GM12878 (cell line): ENCODE measurements around the gene REEP5. TPM values are rescaled to one million over a fixed set of nuclear protein-coding genes. Genes with fewer than 3 reads are reported as not detected.

Source experiments
- ATF7 ChIP-seq: fragments of 450-650 bp; IDR thresholded peaks from 2 replicates; pipeline ENCODE4 v1.6.1; 2016; ENCODE audit warnings: low read depth, mild to moderate bottlenecking
- CHD1 ChIP-seq: IDR thresholded peaks from 2 replicates; pipeline ENCODE4 v1.6.1; 2012; ENCODE audit warnings: low read depth, low read length, improper control_type of control experiment
- CREB1 ChIP-seq: IDR thresholded peaks from 2 replicates; pipeline ENCODE4 v1.6.1; 2012; ENCODE audit warnings: low read depth, mild to moderate bottlenecking, inconsistent platforms
- CREM ChIP-seq: IDR thresholded peaks from 2 replicates; pipeline ENCODE4 v1.6.1; 2014; ENCODE audit warnings: antibody characterized with exemption, low read depth
- EED ChIP-seq: sonication (generic); IDR thresholded peaks from 2 replicates; pipeline ENCODE4 v1.6.1; 2016; ENCODE audit warnings: antibody characterized with exemption, low read depth
- IKZF1 ChIP-seq: fragments of 450-650 bp; conservative IDR thresholded peaks from 2 replicates; pipeline ENCODE4 v1.6.1; 2017; ENCODE audit warnings: antibody characterized with exemption, mild to moderate bottlenecking
- IKZF2 ChIP-seq, 2 experiments: fragments of 450-650 bp; IDR thresholded peaks; 2 replicates each; pipeline ENCODE4 v1.6.1; 2017; ENCODE audit warnings: mild to moderate bottlenecking in 2 of 2, moderate library complexity in 2 of 2
- JUNB ChIP-seq: IDR thresholded peaks from 2 replicates; pipeline ENCODE4 v1.6.1; 2016; ENCODE audit warnings: antibody characterized with exemption, mild to moderate bottlenecking
- MTA3 ChIP-seq: IDR thresholded peaks from 2 replicates; pipeline ENCODE4 v1.6.1; 2012; ENCODE audit warnings: low read length, inconsistent platforms, borderline replicate concordance
- NFYA ChIP-seq: IDR thresholded peaks from 2 replicates; pipeline ENCODE4 v1.6.1; 2011; ENCODE audit warnings: low read depth, mild to moderate bottlenecking, low read length, improper control_type of control experiment, borderline replicate concordance
- NR2C2 ChIP-seq: IDR thresholded peaks from 2 replicates; pipeline ENCODE4 v1.6.1; 2011; ENCODE audit warnings: borderline replicate concordance, low read depth; ENCODE audit not compliant: control insufficient read depth, insufficient read length
- PAX5 ChIP-seq: IDR thresholded peaks from 2 replicates; pipeline ENCODE4 v1.6.1; 2011; ENCODE audit warnings: low read depth, low read length, borderline replicate concordance
- PKNOX1 ChIP-seq: fragments of 450-650 bp; IDR thresholded peaks from 2 replicates; pipeline ENCODE4 v1.6.1; 2016; ENCODE audit warnings: mild to moderate bottlenecking
- PRDM15 ChIP-seq: fragments of 450-650 bp; formaldehyde crosslinking; IDR thresholded peaks from 2 replicates; pipeline ENCODE4 v1.4.0; 2020; ENCODE audit warnings: mild to moderate bottlenecking, moderate library complexity
- TBL1XR1 ChIP-seq: IDR thresholded peaks from 2 replicates; pipeline ENCODE4 v1.6.1; 2012; ENCODE audit warnings: low read depth, low read length, improper control_type of control experiment
- ZSCAN29 ChIP-seq: fragments of 450-650 bp; IDR thresholded peaks from 2 replicates; pipeline ENCODE4 v1.6.1; 2017; ENCODE audit warnings: mild to moderate bottlenecking, moderate library complexity
- polyA plus RNA-seq, 11 experiments: library from polyadenylated mRNA; depleted of rRNA in 4 of 11; unstranded in 6 of 11; stranded (reverse) in 5 of 11; fragments of >200 nt; fragmentation: Nextera tagmentation in 4 of 11; fragmentation: Illumina TruSeq in 1 of 11; extraction: Ambion mirVana in 4 of 11; extraction: Trizol in 1 of 11; gene quantifications; 1 replicate in 1 of 11; 2 replicates in 10 of 11; pipeline versions ENCODE4 v1.2.1 to v1.2.3, GENCODE V29; 2011 to 2016; ENCODE audit warnings: inconsistent platforms in 2 of 11, missing spikeins in 2 of 11, low read depth in 1 of 11
- total RNA-seq, 4 experiments: library from RNA; depleted of rRNA in 3 of 4; stranded (reverse); fragments of >200 nt in 3 of 4; fragmentation: Illumina TruSeq in 1 of 4; extraction: Trizol in 1 of 4; gene quantifications; 2 replicates each; pipeline versions ENCODE4 v1.2.1 to v1.2.3, GENCODE V29; 2013 to 2021
- TF ChIP-seq, protein P1 (sequence below): fragments of 450-650 bp; IDR thresholded peaks from 2 replicates; pipeline ENCODE4 v1.6.1; 2017; ENCODE audit warnings: mild to moderate bottlenecking, moderate library complexity

The REEP5 gene
- total and polyA plus RNA-seq, 10 of the 15 experiments (the other 5 are each of a cell fraction or from before 2014, with no cell fraction given) = 30.5 to 211 (median 113) TPM

- TF ChIP-seq NR2C2 (no peak), EED (peak; percentile 73), ZSCAN29 (no peak), ATF7 (no peak), CREM (peak; percentile 41; the same call in 1 of the 2 replicates), CREB1 (no peak), NFYA (no peak), TBL1XR1 (no peak), PAX5 (0 out of 2 replicates have a peak, but pooled peaks have one; percentile 12), PKNOX1 (peak; percentile 90), IKZF1 (no peak; the same call in none of the 2 replicates), PRDM15 (CRISPR knock-in tag) (no peak), CHD1 (no peak), IKZF2 (IDR thresholded peaks at IDR 0.05) (peak in 1 of 2 experiments; percentile 49), MTA3 (peak; percentile 61; the same call in 1 of the 2 replicates), JUNB (peak; percentile 50)
- TF ChIP-seq, protein P1, sequence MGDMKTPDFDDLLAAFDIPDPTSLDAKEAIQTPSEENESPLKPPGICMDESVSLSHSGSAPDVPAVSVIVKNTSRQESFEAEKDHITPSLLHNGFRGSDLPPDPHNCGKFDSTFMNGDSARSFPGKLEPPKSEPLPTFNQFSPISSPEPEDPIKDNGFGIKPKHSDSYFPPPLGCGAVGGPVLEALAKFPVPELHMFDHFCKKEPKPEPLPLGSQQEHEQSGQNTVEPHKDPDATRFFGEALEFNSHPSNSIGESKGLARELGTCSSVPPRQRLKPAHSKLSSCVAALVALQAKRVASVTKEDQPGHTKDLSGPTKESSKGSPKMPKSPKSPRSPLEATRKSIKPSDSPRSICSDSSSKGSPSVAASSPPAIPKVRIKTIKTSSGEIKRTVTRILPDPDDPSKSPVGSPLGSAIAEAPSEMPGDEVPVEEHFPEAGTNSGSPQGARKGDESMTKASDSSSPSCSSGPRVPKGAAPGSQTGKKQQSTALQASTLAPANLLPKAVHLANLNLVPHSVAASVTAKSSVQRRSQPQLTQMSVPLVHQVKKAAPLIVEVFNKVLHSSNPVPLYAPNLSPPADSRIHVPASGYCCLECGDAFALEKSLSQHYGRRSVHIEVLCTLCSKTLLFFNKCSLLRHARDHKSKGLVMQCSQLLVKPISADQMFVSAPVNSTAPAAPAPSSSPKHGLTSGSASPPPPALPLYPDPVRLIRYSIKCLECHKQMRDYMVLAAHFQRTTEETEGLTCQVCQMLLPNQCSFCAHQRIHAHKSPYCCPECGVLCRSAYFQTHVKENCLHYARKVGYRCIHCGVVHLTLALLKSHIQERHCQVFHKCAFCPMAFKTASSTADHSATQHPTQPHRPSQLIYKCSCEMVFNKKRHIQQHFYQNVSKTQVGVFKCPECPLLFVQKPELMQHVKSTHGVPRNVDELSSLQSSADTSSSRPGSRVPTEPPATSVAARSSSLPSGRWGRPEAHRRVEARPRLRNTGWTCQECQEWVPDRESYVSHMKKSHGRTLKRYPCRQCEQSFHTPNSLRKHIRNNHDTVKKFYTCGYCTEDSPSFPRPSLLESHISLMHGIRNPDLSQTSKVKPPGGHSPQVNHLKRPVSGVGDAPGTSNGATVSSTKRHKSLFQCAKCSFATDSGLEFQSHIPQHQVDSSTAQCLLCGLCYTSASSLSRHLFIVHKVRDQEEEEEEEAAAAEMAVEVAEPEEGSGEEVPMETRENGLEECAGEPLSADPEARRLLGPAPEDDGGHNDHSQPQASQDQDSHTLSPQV = no peak
Measured at GRCh38 chr5:112929336-112930081, 7.5 kb upstream of the REEP5 start (continued).
